GM19328 (cell line): Measurements from ENCODE around the gene ACBD6.

Experiments
- ATAC-seq: cut with Tn5 transposase; IDR thresholded peaks from one replicate; pipeline ENCODE4 v1.9.1; 2021; ENCODE audit warnings: mild to moderate bottlenecking, moderate library complexity; ENCODE audit not compliant: unreplicated experiment

The ACBD6 gene

GRCh38 chr1:180301135-180301742 lies 201.1 kb downstream of the ACBD6 start:
- ATAC-seq = no peak

GRCh38 chr1:180299479-180300221 lies 202.7 kb downstream of the ACBD6 start:
- no peak for ATAC-seq

DNA sequence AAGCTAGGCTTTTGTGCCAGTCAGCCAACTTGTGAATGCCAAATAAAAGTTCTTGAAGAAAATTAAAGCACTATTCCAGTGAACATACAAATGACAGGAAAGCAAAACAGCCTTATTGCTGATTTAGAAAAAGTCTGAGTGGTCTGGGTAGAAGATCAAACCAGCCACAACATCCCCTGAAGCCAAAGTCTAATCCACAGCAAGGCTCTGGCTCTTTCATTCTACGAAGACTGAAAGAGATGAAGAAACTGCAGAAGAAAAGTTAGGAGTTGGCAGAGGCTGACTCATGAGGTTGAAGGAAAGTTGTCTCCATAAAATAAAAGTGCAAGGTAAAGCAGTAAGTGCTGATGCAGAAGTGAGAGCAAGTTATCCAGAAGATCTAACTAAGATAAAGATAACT lies 206.4 kb downstream of the ACBD6 start:
- no peak for ATAC-seq

DNA sequence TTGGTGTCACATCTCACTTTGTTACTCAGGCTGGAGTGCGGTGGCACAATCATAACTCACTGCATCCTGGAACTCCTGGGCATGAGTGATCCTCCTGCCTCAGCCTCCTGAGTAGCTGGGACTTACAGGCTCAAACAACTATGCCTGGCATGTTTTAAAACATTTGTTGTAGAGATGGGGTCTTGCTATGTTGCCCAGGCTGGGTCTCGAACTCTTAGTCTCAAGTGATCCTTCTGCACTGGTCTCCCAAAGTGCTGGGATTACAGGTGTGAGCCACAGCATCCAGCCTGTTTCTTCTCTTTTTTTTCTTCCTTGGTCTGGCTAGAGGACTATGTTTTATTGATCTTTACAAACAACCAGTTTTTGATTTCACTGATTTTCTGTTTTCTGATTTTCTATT lies 207.7 kb downstream of the ACBD6 start:
- no peak for ATAC-seq

DNA sequence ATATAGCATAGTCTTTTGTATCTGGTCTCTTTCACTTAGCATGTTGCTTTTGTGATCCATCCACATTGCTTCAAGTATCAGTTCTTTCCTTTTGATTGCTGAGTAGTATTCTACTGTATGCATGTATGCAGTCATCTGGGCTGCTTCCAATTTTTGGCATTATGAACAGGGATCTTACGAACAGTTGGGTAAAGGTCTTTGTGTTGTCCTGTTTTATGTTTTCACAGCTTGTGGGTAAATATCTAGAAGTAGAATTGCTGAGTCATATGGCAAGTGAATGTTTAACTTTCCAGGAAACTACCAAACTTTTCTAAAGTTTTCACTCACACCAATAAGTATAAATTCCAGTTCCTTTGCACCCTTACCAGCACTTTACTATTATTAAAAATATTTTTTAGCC lies 211.4 kb downstream of the ACBD6 start:
- ATAC-seq = no peak

- ATAC-seq = no peak
Observed at GRCh38 chr1:180290265-180291001, 211.9 kb downstream of the ACBD6 start.

DNA sequence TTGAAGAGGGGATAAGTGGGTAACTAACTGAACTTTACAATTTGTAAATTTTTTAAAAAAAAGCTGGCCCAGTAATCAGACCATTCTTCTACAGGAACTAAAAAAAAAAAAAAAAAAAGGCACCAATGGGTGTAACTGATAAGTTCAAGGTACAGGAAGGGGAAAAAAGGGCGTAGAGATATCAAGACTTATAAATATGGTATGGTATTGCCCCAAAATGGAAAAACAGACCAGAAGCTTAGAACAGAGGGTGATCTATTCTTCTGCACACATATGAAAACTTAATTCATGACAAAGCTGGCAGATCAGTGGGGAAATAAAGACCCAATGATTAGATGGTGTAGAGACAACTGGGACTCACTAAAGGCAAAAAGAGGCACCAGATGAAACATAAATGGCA lies 213.4 kb downstream of the ACBD6 start:
- ATAC-seq = no peak

DNA sequence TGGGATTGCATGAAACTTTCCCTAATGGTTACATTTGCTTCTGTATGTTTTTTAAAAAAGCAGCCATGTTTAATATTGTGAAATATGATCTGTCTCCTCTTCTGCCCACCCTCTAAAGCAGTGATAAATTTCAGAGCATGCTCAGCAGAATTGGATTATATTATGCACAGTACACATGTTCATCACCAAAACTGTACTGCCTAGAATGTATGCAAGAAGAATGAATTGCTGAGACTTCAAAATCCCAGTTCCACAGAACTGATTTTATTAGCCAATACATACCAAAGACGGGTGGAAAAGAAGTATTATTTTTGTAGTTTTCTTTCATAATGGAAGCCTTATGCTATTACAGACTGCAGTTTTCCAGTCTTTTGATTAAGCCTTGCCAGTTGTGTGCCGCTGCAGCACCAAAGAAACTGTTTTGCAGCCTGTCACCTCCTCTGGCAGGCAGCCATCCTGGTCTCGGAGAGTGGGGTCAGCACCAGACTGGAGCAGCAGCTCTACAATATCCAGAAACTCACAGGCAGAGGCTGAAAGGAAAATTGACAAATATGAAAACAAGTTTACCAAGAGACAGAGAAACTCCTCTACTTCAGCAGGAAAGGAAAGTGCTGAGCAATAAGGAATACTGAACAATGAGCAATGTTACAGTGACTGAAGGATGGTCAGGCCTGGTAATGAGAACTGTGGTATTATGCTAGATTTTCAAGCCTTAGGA lies 214.2 kb downstream of the ACBD6 start:
- no peak for ATAC-seq

DNA sequence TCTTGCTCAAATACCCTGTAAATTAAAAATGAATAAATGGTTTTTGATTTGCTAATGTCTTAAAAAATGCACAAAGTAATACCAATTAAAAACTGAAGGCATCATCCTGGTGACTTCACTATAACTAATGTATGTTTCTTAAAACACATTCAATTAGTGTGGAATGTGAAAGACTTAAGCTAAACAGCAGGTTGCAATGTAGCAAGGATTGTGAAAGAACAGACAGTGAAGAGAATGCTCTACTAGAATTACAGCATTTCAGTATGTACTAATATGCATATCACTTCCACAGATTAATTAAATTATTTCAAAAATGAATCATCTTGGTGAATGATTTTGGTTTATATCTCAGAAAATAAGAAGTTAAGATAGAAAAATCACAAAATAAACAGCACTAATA lies 216.0 kb downstream of the ACBD6 start:
- ATAC-seq = no peak

DNA sequence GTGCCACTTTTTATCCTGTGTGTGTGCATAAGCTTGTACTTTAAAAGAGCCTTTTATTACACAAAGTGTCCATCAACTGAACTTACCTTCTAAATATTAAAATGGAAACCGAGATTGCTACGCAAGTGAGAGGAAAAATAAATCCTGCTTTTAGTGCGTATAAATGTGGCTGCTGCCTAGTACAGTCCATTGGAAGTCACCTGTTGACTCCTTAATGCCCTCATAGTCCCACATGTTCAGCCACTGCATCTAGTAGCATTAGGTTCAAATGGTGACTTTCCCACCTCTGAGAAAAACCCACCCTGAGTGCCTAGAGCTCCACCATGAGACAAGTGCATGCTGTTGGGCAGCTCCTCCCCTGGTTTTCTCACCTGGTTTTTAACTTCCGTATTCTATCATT lies 219.3 kb downstream of the ACBD6 start:
- no peak for ATAC-seq

- ATAC-seq = no peak
Observed at GRCh38 chr1:180282401-180283044, 219.9 kb downstream of the ACBD6 start.

DNA sequence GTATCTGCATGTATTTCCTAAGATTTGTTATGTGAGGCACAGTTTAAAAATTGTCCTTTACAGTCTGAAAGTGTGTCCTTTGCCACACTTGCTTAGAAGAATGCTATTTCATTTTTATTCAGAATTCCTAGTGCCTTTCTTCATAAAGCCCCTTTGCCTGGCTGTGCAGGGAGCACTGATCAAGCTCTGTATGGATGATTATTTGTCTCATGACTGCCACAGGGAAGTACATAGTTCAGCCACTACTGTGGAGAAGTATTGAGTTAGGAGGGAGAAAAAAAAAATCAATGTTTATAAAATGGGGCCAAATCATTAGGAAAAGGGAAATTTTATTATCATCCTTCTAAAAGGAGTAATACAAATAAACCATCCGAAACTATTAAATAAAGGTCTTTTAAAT lies 220.9 kb downstream of the ACBD6 start:
- ATAC-seq = no peak

GRCh38 chr1:180280617-180281016 lies 221.8 kb downstream of the ACBD6 start:
- no peak for ATAC-seq

- ATAC-seq = no peak
Observed at GRCh38 chr1:180279651-180280050, 222.7 kb downstream of the ACBD6 start.

GRCh38 chr1:180278596-180279395 lies 223.6 kb downstream of the ACBD6 start:
- ATAC-seq = no peak

DNA sequence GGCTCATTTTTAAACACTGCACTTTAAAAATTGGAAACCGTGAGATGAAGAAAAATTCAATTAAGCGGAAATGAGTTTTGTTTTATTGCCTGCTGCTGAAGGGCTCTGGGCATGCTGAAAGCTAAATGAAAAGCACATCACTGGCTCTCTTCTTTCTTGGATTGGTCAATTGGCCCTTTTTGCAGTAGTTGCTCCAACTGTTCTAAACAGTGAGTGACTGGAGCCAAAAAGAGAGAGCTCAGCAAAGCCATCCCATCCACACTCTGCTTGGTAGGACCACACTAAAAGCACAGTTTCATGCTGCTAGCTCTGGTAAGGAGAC lies 224.2 kb downstream of the ACBD6 start:
- no peak for ATAC-seq

DNA sequence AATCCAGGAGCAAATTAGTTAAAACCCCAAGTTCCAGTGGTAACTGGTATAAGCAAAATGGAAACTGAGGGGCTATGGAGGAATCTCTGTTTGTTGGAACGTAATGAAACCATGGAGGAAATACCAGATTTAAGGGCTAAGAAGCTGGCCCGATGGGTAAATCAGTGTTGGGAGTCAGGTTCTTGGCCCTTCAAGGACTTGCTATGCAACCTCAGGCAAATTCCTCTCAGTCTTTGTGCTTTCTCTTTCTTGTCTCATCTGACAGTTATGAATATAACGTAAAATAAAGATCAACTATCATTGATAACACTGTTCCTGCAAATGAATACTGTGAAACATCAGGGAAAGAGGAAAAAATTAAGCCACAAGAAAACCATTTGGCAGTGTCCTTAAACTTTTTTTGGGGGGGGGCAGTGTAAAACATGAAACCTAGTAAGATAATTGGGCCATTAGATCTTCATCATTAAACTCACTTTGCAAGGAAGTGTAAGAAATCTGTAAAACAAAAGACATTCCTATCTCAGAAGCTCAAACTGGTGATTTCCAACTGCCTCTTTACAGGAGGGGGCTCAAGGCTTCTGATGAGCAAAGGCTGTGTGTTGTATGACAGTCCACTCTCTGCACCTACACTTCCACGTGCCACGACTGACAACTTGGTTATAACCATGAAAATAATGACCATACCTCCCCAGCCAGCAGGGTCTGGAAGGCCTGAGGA lies 224.7 kb downstream of the ACBD6 start:
- ATAC-seq = no peak

- no peak for ATAC-seq
Observed at GRCh38 chr1:180275726-180276125, 226.7 kb downstream of the ACBD6 start.

GRCh38 chr1:180274221-180274620 lies 228.2 kb downstream of the ACBD6 start:
- no peak for ATAC-seq

GRCh38 chr1:180273066-180273465 lies 229.3 kb downstream of the ACBD6 start:
- no peak for ATAC-seq
